ENCODE data around the gene PDIA4.

- TF ChIP-seq SUZ12 (IDR thresholded peaks at IDR 0.05; ENCODE audit: extremely low read depth, insufficient read depth, insufficient read length) (no peak), ZNF274 (IDR thresholded peaks at IDR 0.05; ENCODE audit: low read depth, low read length) (no peak)
Measured at GRCh38 chr7:149000961-149001360, 27.3 kb downstream of the PDIA4 start.

All from NT2/D1 (cell line).